Fibroblast of pulmonary artery (primary cell): ENCODE measurements around the gene CASP2.

ENCODE experiments used
- DNase-seq: peaks from one replicate; pipeline ENCODE4 v3.0.0-alpha.2; 2010; ENCODE audit warnings: low read depth
- H3K4me3 ChIP-seq: replicated peaks from 2 replicates; pipeline ENCODE4 v1.5.1; 2011; ENCODE audit warnings: low read depth, mild to moderate bottlenecking, control low read depth, low read length, moderate library complexity
- TF ChIP-seq, protein P1 (sequence below): IDR thresholded peaks from 2 replicates; pipeline ENCODE4 v1.5.1; 2011; ENCODE audit warnings: mild to moderate bottlenecking, control low read depth, low read length, inconsistent platforms; ENCODE audit errors: missing control alignments

The CASP2 gene

DNA sequence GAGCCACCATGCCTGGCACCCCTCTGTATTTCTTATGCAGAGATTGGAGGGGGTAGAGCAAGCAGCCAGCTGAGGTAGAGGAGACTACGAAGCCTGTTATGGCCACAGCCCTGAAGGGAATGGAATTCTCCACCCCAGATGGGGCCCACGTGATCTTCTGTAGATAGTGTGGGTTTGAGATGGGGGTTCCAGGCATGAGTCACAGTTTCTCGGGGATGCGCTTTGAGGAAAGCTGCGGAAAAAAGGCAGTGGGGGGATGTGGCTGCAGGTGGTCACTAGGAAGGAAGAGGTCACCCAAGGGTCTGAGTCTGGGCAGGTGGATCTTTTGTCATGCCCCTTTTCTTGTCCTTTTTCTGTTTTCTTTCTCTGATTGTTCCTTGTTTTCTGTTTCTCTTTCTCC lies 62.9 kb downstream of the CASP2 start:
- H3K4me3 ChIP-seq: no peak overlapping the region
- DNase-seq: no peak
- TF ChIP-seq, protein P1, sequence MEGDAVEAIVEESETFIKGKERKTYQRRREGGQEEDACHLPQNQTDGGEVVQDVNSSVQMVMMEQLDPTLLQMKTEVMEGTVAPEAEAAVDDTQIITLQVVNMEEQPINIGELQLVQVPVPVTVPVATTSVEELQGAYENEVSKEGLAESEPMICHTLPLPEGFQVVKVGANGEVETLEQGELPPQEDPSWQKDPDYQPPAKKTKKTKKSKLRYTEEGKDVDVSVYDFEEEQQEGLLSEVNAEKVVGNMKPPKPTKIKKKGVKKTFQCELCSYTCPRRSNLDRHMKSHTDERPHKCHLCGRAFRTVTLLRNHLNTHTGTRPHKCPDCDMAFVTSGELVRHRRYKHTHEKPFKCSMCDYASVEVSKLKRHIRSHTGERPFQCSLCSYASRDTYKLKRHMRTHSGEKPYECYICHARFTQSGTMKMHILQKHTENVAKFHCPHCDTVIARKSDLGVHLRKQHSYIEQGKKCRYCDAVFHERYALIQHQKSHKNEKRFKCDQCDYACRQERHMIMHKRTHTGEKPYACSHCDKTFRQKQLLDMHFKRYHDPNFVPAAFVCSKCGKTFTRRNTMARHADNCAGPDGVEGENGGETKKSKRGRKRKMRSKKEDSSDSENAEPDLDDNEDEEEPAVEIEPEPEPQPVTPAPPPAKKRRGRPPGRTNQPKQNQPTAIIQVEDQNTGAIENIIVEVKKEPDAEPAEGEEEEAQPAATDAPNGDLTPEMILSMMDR: no peak

DNA sequence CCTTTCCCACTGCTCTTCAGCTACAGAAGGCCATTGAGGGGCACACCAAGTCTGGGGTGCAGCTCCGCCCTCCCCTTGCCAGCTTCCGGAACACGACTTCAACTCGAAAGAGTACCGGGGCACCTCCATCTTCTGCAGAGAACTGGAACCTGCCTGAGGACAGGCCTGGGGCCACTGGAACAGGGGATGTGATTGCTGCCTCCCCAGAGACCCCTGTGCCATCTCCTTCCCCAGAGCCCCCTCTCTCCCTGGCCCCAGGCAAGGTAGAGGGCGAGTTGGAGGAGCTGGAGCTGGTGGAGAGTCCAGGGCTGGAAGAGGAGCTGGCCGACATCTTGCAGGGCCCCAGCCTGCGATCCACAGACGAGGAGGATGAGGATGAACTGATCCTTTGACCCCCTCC lies 63.4 kb downstream of the CASP2 start:
- no peak overlapping the region for H3K4me3 ChIP-seq
- DNase-seq: no peak
- TF ChIP-seq, protein P1: no peak

DNA sequence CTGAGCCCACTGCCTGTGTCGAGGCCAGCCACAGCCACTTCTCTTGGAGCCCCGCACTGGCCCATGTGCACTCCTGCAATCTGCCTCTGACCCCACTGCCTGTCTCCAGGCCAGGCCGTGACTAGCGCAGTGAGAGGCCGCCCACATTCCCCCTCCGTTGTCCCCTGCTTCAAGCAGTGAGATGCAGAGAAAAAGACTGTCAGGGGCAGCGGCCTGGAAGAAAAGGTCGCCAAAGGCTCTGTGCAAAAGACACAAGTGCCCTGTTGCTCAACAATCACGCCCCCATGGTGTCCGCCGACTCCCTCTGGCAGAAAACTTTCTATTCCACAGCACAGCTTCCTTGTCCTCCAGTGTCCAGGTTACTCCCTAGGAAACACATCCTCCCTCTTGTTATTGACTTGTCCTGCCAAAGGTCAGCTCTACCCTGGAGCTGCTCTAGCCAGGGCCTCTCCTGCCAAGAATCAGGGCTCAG lies 64.4 kb downstream of the CASP2 start:
- H3K4me3 ChIP-seq: no peak overlapping the region
- no peak for DNase-seq
- TF ChIP-seq, protein P1: no peak

DNA sequence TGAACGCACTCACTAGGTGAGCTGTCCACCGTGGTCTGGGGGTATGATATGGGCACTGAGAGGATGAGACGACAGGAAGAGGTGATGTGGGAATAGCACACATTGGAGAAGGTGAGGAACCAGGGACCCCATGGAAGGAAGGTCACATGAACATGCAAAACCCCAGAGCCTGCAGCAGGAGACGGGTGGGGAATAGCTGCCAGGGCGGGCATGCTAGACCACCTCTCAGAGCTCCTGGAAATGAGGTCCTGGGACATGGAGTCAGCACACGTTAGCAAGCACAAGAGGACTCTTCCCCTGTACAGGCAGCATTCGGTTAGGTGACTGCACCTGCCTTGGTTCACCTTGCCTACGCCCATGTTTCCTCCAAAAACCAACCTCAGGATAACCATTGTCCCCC lies 66.2 kb downstream of the CASP2 start:
- DNase-seq: no peak
- TF ChIP-seq, protein P1: no peak
- H3K4me3 ChIP-seq: no peak overlapping the region

DNA sequence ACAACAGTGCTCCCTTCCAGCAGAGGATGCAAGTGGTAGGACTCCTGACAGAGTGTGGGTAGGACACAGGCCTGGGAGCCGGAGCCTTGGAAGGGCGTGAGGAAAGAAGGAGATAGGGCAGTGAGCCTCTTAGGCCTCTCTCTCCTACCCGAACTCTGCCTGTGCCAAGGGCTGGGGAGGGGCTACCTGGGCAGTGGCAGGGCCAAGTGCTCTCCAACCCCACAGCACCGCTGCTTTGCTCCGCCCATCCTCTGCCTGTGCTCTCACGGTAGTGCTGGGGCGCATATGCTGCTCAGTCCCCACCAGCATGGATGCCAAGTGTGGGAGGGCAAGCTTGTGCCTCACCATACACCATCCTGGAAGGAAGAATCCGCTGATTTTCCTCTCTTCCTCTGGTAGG lies 66.8 kb downstream of the CASP2 start:
- no peak overlapping the region for H3K4me3 ChIP-seq
- TF ChIP-seq, protein P1: no peak
- no peak for DNase-seq

DNA sequence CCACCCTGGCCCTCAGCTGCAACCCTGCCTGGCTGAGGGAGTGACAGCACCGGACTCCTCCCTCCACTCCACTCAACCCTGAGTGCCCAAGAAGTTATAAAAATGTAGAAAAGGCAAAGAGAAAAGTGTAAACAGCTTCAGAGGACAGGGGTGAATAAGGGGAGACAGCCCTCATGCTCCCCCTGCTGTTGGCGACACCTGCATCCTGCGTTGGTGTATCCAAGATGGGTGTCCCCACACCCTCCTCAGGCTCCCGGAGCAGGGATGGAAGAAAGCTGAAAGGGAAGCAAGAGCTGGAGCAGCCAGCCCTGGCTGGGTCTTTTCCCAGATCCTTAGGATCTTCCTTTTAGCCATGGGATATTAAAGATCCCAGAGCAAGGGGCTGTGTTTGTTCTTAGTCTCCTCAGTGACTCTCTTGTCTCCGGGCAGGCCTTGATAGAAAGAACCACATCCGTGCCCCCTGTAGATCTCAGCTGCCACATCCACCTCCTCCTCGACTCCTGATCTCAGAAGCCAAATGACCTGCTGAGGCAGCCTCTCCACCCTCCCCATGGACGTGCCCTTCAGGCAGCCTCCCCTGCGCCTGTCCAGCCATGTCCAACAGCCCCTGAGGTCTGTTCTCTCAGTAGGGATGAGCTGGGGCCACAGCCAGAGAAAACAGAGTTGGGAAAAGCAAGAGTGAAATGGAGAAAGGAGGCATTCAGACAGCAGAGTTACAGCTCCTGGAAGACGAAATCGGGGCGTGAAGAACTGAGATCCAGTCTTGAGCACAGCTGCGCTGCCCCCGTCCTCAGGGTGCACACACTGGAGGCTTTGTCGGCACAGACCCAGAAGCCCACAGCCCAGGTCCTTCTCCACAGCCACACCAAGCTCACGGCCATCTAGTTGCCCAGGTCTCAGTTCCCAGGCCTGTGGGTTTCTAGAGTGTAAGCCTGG lies 67.6 kb downstream of the CASP2 start:
- no peak for DNase-seq
- TF ChIP-seq, protein P1: no peak
- no peak overlapping the region for H3K4me3 ChIP-seq
